Measurements from ENCODE around the gene SERPINE3. TPM values are rescaled to one million over a fixed set of nuclear protein-coding genes. Genes with fewer than 3 reads are reported as not detected.

Gene SERPINE3
- total RNA-seq, 1 experiment from 2014 or later, result 0.59 TPM

DNA sequence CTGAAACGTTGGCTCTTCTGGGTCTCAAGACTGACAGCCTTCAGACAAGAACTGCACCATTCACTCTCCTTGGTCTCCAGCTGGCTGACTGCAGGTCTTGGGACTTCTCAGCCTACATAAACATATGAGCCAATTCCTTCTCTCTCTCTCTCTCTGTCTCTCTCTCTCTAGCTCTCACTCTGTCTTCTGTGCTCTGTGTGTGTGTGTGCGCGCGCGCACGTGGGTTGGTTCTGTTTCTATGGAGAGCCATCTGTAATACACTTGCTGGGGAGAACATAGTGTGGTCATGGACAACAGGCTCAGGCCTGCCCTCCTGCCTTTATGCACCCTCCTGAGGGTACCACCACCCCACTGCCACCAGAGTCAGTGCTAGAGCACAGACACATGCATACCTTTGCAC, 13.7 kb upstream of the SERPINE3 start:
- ATAC-seq (no peak), DNase-seq (ENCODE audit: low spot score) (no peak)
- ChIA-PET CTCF (interaction anchor here (1.3 to 1.9 kb wide), 2 partner anchors 39 to 105 kb away, joined by 4 to 10 read pairs; no protein-coding TSS in a partner anchor), POLR2A (no interaction called here)
- H3K4me3 Mint-ChIP-seq, result no peak overlapping the region
- no peak for TF ChIP-seq TCF7 (CRISPR knock-in tag; IDR thresholded peaks at IDR 0.05; ENCODE audit: low read depth)
- TF ChIP-seq SMAD4 (CRISPR knock-in tag; IDR thresholded peaks at IDR 0.05), result no peak
- TF ChIP-seq EMX1 (CRISPR knock-in tag; IDR thresholded peaks at IDR 0.05), result no peak
- no peak for TF ChIP-seq SP1 (CRISPR knock-in tag; conservative IDR thresholded peaks at IDR 0.05)
- TF ChIP-seq RELA (CRISPR knock-in tag; IDR thresholded peaks at IDR 0.05; ENCODE audit: borderline replicate concordance), result no peak
- no peak for TF ChIP-seq ZNF121 (CRISPR knock-in tag; IDR thresholded peaks at IDR 0.05)
- TF ChIP-seq, protein P1, sequence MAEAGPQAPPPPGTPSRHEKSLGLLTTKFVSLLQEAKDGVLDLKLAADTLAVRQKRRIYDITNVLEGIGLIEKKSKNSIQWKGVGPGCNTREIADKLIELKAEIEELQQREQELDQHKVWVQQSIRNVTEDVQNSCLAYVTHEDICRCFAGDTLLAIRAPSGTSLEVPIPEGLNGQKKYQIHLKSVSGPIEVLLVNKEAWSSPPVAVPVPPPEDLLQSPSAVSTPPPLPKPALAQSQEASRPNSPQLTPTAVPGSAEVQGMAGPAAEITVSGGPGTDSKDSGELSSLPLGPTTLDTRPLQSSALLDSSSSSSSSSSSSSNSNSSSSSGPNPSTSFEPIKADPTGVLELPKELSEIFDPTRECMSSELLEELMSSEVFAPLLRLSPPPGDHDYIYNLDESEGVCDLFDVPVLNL (CRISPR knock-in tag; IDR thresholded peaks at IDR 0.05; ENCODE audit: borderline replicate concordance, low read depth), result no peak
- TF ChIP-seq RORB (CRISPR knock-in tag; IDR thresholded peaks at IDR 0.05), result no peak
- TF ChIP-seq, protein P2, sequence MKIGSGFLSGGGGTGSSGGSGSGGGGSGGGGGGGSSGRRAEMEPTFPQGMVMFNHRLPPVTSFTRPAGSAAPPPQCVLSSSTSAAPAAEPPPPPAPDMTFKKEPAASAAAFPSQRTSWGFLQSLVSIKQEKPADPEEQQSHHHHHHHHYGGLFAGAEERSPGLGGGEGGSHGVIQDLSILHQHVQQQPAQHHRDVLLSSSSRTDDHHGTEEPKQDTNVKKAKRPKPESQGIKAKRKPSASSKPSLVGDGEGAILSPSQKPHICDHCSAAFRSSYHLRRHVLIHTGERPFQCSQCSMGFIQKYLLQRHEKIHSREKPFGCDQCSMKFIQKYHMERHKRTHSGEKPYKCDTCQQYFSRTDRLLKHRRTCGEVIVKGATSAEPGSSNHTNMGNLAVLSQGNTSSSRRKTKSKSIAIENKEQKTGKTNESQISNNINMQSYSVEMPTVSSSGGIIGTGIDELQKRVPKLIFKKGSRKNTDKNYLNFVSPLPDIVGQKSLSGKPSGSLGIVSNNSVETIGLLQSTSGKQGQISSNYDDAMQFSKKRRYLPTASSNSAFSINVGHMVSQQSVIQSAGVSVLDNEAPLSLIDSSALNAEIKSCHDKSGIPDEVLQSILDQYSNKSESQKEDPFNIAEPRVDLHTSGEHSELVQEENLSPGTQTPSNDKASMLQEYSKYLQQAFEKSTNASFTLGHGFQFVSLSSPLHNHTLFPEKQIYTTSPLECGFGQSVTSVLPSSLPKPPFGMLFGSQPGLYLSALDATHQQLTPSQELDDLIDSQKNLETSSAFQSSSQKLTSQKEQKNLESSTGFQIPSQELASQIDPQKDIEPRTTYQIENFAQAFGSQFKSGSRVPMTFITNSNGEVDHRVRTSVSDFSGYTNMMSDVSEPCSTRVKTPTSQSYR (CRISPR knock-in tag; IDR thresholded peaks at IDR 0.05), result no peak
- no peak for TF ChIP-seq GABPB1 (CRISPR knock-in tag; IDR thresholded peaks at IDR 0.05)
- TF ChIP-seq, protein P3, sequence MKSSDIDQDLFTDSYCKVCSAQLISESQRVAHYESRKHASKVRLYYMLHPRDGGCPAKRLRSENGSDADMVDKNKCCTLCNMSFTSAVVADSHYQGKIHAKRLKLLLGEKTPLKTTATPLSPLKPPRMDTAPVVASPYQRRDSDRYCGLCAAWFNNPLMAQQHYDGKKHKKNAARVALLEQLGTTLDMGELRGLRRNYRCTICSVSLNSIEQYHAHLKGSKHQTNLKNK (CRISPR knock-in tag; IDR thresholded peaks at IDR 0.05), result no peak
- no peak for TF ChIP-seq PRRX2 (CRISPR knock-in tag; IDR thresholded peaks at IDR 0.05)
- TF ChIP-seq JAZF1 (CRISPR knock-in tag; IDR thresholded peaks at IDR 0.05), result no peak
- TF ChIP-seq NR1H2 (CRISPR knock-in tag; IDR thresholded peaks at IDR 0.05), result no peak
- TF ChIP-seq NR3C1 (CRISPR knock-in tag; conservative IDR thresholded peaks at IDR 0.05; ENCODE audit: low read depth), result no peak
- TF ChIP-seq KAT7 (CRISPR knock-in tag; IDR thresholded peaks at IDR 0.05; ENCODE audit: borderline replicate concordance), result no peak
- TF ChIP-seq, protein P4, sequence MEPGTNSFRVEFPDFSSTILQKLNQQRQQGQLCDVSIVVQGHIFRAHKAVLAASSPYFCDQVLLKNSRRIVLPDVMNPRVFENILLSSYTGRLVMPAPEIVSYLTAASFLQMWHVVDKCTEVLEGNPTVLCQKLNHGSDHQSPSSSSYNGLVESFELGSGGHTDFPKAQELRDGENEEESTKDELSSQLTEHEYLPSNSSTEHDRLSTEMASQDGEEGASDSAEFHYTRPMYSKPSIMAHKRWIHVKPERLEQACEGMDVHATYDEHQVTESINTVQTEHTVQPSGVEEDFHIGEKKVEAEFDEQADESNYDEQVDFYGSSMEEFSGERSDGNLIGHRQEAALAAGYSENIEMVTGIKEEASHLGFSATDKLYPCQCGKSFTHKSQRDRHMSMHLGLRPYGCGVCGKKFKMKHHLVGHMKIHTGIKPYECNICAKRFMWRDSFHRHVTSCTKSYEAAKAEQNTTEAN (CRISPR knock-in tag; IDR thresholded peaks at IDR 0.05), result no peak
- no peak for TF ChIP-seq ZNF263 (CRISPR knock-in tag; IDR thresholded peaks at IDR 0.05; ENCODE audit: low read depth)
- no peaks in the 10 kb centered on the region for H3K36me3 Mint-ChIP-seq
- no peaks in the 10 kb centered on the region for H3K9me3 Mint-ChIP-seq
- H3K27ac Mint-ChIP-seq, result no peak overlapping the region
- peaks cover 4% of the 10 kb centered on the region; the same call in 1 of the 2 replicates for H3K27me3 Mint-ChIP-seq (ENCODE audit: low read depth)
- H3K4me1 Mint-ChIP-seq, result peaks cover 47% of the 10 kb centered on the region

DNA sequence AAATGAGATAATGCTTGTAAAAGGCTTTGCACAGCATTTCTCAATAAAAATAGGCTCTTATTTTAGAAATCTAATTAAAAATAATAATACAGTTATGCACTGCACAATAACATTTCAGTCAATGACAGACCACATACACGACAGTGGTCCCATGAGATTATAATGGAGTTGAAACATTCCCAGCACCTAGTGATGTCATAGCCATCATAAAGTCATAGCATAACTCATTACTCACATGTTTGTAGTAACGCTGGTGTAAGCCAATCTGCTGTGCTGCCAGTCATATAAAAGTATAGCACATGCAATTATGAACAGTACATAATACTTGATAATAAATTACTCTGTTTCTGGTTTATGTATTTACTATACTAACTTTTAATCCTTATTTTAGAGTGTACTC, 12.7 kb upstream of the SERPINE3 start:
- Mint-ChIP-seq H3K4me3 (no peak overlapping the region), H3K36me3 (no peaks in the 10 kb centered on the region), H3K4me1 (peaks cover 43% of the 10 kb centered on the region), H3K9me3 (no peaks in the 10 kb centered on the region), H3K27ac (no peak overlapping the region), H3K27me3 (ENCODE audit: low read depth) (peaks cover 4% of the 10 kb centered on the region; the same call in 1 of the 2 replicates)
- ChIA-PET CTCF (no interaction called here), POLR2A (no interaction called here)
- TF ChIP-seq SMAD4 (CRISPR knock-in tag; IDR thresholded peaks at IDR 0.05), result no peak
- TF ChIP-seq CBFB (CRISPR knock-in tag; IDR thresholded peaks at IDR 0.05; ENCODE audit: low read depth), result no peak
- ATAC-seq (no peak), DNase-seq (ENCODE audit: low spot score) (no peak)

DNA sequence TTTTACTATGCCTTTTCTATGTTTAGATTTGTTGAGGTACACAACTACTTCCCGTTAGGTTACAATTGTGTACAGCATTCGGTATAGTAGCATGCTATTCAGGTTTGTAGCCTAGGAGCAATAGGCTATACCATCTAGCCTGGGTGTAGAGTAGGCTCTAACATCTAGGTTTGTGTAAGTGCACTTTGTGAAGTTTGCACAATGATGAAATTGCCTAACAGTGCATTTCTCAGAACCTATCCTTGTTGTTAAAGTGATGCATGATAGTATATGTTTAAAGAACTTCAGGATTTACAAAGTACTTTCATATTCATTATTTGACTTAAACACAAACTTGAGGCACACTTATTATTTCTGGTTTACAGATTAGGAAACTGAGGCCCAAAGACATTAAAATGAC, 11.5 kb upstream of the SERPINE3 start:
- ATAC-seq, result no peak
- no peak overlapping the region for H3K4me3 Mint-ChIP-seq
- H3K36me3 Mint-ChIP-seq, result no peaks in the 10 kb centered on the region
- H3K27ac Mint-ChIP-seq, result no peak overlapping the region
- no peak for DNase-seq (ENCODE audit: low spot score)
- ChIA-PET CTCF (interaction anchor here (0.6 to 1.3 kb wide), 5 partner anchors 10 to 470 kb away, joined by 3 to 8 read pairs (median 4); no protein-coding TSS in a partner anchor), POLR2A (no interaction called here)
- H3K27me3 Mint-ChIP-seq (ENCODE audit: low read depth), result peaks cover 4% of the 10 kb centered on the region; the same call in 1 of the 2 replicates
- no peaks in the 10 kb centered on the region for H3K9me3 Mint-ChIP-seq
- peaks cover 43% of the 10 kb centered on the region for H3K4me1 Mint-ChIP-seq
- TF ChIP-seq SOX15 (CRISPR knock-in tag; IDR thresholded peaks at IDR 0.05) (no peak), ZNF219 (CRISPR knock-in tag; IDR thresholded peaks at IDR 0.05; ENCODE audit: borderline replicate concordance) (no peak)
- TF ChIP-seq, protein P5, sequence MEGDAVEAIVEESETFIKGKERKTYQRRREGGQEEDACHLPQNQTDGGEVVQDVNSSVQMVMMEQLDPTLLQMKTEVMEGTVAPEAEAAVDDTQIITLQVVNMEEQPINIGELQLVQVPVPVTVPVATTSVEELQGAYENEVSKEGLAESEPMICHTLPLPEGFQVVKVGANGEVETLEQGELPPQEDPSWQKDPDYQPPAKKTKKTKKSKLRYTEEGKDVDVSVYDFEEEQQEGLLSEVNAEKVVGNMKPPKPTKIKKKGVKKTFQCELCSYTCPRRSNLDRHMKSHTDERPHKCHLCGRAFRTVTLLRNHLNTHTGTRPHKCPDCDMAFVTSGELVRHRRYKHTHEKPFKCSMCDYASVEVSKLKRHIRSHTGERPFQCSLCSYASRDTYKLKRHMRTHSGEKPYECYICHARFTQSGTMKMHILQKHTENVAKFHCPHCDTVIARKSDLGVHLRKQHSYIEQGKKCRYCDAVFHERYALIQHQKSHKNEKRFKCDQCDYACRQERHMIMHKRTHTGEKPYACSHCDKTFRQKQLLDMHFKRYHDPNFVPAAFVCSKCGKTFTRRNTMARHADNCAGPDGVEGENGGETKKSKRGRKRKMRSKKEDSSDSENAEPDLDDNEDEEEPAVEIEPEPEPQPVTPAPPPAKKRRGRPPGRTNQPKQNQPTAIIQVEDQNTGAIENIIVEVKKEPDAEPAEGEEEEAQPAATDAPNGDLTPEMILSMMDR (IDR thresholded peaks at IDR 0.05), result no peak
- TF ChIP-seq, protein P6, sequence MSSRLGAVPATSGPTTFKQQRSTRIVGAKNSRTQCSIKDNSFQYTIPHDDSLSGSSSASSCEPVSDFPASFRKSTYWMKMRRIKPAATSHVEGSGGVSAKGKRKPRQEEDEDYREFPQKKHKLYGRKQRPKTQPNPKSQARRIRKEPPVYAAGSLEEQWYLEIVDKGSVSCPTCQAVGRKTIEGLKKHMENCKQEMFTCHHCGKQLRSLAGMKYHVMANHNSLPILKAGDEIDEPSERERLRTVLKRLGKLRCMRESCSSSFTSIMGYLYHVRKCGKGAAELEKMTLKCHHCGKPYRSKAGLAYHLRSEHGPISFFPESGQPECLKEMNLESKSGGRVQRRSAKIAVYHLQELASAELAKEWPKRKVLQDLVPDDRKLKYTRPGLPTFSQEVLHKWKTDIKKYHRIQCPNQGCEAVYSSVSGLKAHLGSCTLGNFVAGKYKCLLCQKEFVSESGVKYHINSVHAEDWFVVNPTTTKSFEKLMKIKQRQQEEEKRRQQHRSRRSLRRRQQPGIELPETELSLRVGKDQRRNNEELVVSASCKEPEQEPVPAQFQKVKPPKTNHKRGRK (CRISPR knock-in tag; IDR thresholded peaks at IDR 0.05; ENCODE audit: borderline replicate concordance), result no peak
- TF ChIP-seq, protein P7, sequence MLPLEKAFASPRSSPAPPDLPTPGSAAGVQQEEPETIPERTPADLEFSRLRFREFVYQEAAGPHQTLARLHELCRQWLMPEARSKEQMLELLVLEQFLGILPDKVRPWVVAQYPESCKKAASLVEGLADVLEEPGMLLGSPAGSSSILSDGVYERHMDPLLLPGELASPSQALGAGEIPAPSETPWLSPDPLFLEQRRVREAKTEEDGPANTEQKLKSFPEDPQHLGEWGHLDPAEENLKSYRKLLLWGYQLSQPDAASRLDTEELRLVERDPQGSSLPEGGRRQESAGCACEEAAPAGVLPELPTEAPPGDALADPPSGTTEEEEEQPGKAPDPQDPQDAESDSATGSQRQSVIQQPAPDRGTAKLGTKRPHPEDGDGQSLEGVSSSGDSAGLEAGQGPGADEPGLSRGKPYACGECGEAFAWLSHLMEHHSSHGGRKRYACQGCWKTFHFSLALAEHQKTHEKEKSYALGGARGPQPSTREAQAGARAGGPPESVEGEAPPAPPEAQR (CRISPR knock-in tag; IDR thresholded peaks at IDR 0.05), result no peak

Measured in WTC11 (cell line).